ENCODE measurements around the gene IGFL1. TPM values are rescaled to one million over a fixed set of nuclear protein-coding genes. Genes with fewer than 3 reads are reported as not detected.
"Not testable (repeated sequence)": the region's sequence is repeated elsewhere in the genome, so short reads cannot be mapped to it uniquely, and the experiment has no call there.

Gene IGFL1
- total and polyA plus RNA-seq, 4 donors, result not detected

GRCh38 chr19:46182476-46182875, 47.1 kb upstream of the IGFL1 start:
- no peak for ATAC-seq (ENCODE audit: insufficient read depth, low FRiP score)
- Histone ChIP-seq H3K27me3 (ENCODE audit: control insufficient read depth in 3 of 3, insufficient read depth in 3 of 3, low read length in 2 of 3) (no peaks in the 10 kb centered on the region), H3K27ac (ENCODE audit: low read depth in 1 of 2, low read length in 1 of 2) (no peak overlapping the region), H3K9ac (ENCODE audit: insufficient read depth in 1 of 2, low read length in 2 of 2) (no peak overlapping the region), H3K4me1 (ENCODE audit: control insufficient read depth in 5 of 5, insufficient read depth in 5 of 5, low read length in 5 of 5) (no peaks in the 10 kb centered on the region), H3K36me3 (ENCODE audit: control insufficient read depth in 4 of 4, insufficient read depth in 4 of 4, low read length in 4 of 4) (no peaks in the 10 kb centered on the region), H3K9me3 (ENCODE audit: control insufficient read depth in 4 of 4, insufficient read depth in 3 of 4, low read length in 3 of 4) (no peaks in the 10 kb centered on the region), H3K4me3 (no peak overlapping the region)
- no peak for DNase-seq
- 84 to 85% methylated on average over 8 of the region's 8 CpGs for WGBS, 2 donors
- TF ChIP-seq CTCF (IDR thresholded peaks at IDR 0.05; ENCODE audit: control extremely low read depth, extremely low read depth), result no peak

GRCh38 chr19:46184775-46185710, 44.5 kb upstream of the IGFL1 start:
- WGBS, 2 donors, result 69 to 76% methylated on average over 6 of the region's 6 CpGs
- DNase-seq; H3K4me3 ChIP-seq; H3K27me3 ChIP-seq (ENCODE audit: control insufficient read depth in 3 of 3, insufficient read depth in 3 of 3, low read length in 2 of 3); ATAC-seq (ENCODE audit: insufficient read depth, low FRiP score); H3K36me3 ChIP-seq (ENCODE audit: control insufficient read depth in 4 of 4, insufficient read depth in 4 of 4, low read length in 4 of 4); H3K9me3 ChIP-seq (ENCODE audit: control insufficient read depth in 4 of 4, insufficient read depth in 3 of 4, low read length in 3 of 4); H3K9ac ChIP-seq (ENCODE audit: insufficient read depth in 1 of 2, low read length in 2 of 2); H3K4me1 ChIP-seq (ENCODE audit: control insufficient read depth in 5 of 5, insufficient read depth in 5 of 5, low read length in 5 of 5); H3K27ac ChIP-seq (ENCODE audit: low read depth in 1 of 2, low read length in 1 of 2): not testable (repeated sequence)

GRCh38 chr19:46186101-46186716, 43.3 kb upstream of the IGFL1 start:
- no peak overlapping the region for H3K9ac ChIP-seq (ENCODE audit: insufficient read depth in 1 of 2, low read length in 2 of 2)
- no peak for ATAC-seq (ENCODE audit: insufficient read depth, low FRiP score)
- no peak for TF ChIP-seq CTCF (IDR thresholded peaks at IDR 0.05; ENCODE audit: control extremely low read depth, extremely low read depth)
- no peaks in the 10 kb centered on the region for H3K36me3 ChIP-seq (ENCODE audit: control insufficient read depth in 4 of 4, insufficient read depth in 4 of 4, low read length in 4 of 4)
- 77 to 91% methylated on average over 19 to 20 of the region's 20 CpGs for WGBS, 2 donors
- no peak overlapping the region for H3K27ac ChIP-seq (ENCODE audit: low read depth in 1 of 2, low read length in 1 of 2)
- H3K9me3 ChIP-seq (ENCODE audit: control insufficient read depth in 4 of 4, insufficient read depth in 3 of 4, low read length in 3 of 4), result no peaks in the 10 kb centered on the region
- no peak overlapping the region for H3K4me3 ChIP-seq
- H3K4me1 ChIP-seq (ENCODE audit: control insufficient read depth in 5 of 5, insufficient read depth in 5 of 5, low read length in 5 of 5), result no peaks in the 10 kb centered on the region
- DNase-seq, result no peak
- peaks cover 0 to 5% (median 3%) of the 10 kb centered on the region in 3 donors for H3K27me3 ChIP-seq (ENCODE audit: control insufficient read depth in 3 of 3, insufficient read depth in 3 of 3, low read length in 2 of 3)

- Histone ChIP-seq H3K27me3 (ENCODE audit: control insufficient read depth in 3 of 3, insufficient read depth in 3 of 3, low read length in 2 of 3) (peaks cover 0 to 5% (median 3%) of the 10 kb centered on the region in 3 donors), H3K4me3 (no peak overlapping the region), H3K4me1 (ENCODE audit: control insufficient read depth in 5 of 5, insufficient read depth in 5 of 5, low read length in 5 of 5) (no peaks in the 10 kb centered on the region), H3K36me3 (ENCODE audit: control insufficient read depth in 4 of 4, insufficient read depth in 4 of 4, low read length in 4 of 4) (no peaks in the 10 kb centered on the region), H3K9me3 (ENCODE audit: control insufficient read depth in 4 of 4, insufficient read depth in 3 of 4, low read length in 3 of 4) (no peaks in the 10 kb centered on the region), H3K9ac (ENCODE audit: insufficient read depth in 1 of 2, low read length in 2 of 2) (no peak overlapping the region), H3K27ac (ENCODE audit: low read depth in 1 of 2, low read length in 1 of 2) (no peak overlapping the region)
- ATAC-seq (ENCODE audit: insufficient read depth, low FRiP score) (no peak), DNase-seq (peak in 1 of 3 donors; percentile 19)
- 32 to 48% methylated on average over 5 of the region's 5 CpGs for WGBS, 2 donors
- no peak for TF ChIP-seq CTCF (IDR thresholded peaks at IDR 0.05; ENCODE audit: control extremely low read depth, extremely low read depth)
These were observed 42.8 kb upstream of the IGFL1 start for GRCh38 chr19:46186717-46187101.
